ENCODE data around the gene MARS1.

MARS1 gene

GRCh38 chr12:57459055-57459749, 28.7 kb upstream of the MARS1 start (continued):
- TF ChIP-seq ZNF791 (tag by site-specific recombination; IDR thresholded peaks at IDR 0.05) (no peak), PATZ1 (tag by site-specific recombination; IDR thresholded peaks at IDR 0.05) (no peak), TRIM28 (IDR thresholded peaks at IDR 0.05; ENCODE audit: borderline replicate concordance, low read length) (no peak), PRDM1 (tag by site-specific recombination; IDR thresholded peaks at IDR 0.05) (no peak), ZNF248 (tag by site-specific recombination; IDR thresholded peaks at IDR 0.05) (no peak), ZNF19 (tag by site-specific recombination; IDR thresholded peaks at IDR 0.05; ENCODE audit: low read depth) (no peak), SETDB1 (IDR thresholded peaks at IDR 0.05; ENCODE audit: insufficient read length, low read length) (no peak), ZNF747 (tag by site-specific recombination; IDR thresholded peaks at IDR 0.05) (no peak), YY2 (tag by site-specific recombination; IDR thresholded peaks at IDR 0.05) (no peak), ZFHX2 (tag by site-specific recombination; conservative IDR thresholded peaks at IDR 0.05) (no peak), ZNF266 (tag by site-specific recombination; IDR thresholded peaks at IDR 0.05; ENCODE audit: low read depth) (no peak), ZNF354C (tag by site-specific recombination; IDR thresholded peaks at IDR 0.05; ENCODE audit: borderline replicate concordance, low read depth) (no peak), ZNF114 (tag by site-specific recombination; IDR thresholded peaks at IDR 0.05) (no peak), ZSCAN18 (tag by site-specific recombination; IDR thresholded peaks at IDR 0.05) (no peak), ZNF169 (tag by site-specific recombination; IDR thresholded peaks at IDR 0.05) (no peak), MZF1 (tag by site-specific recombination; IDR thresholded peaks at IDR 0.05; ENCODE audit: borderline replicate concordance) (peak; percentile 69; the same call in 1 of the 2 replicates), KLF1 (tag by site-specific recombination; IDR thresholded peaks at IDR 0.05) (peak; percentile 55), ZBTB10 (tag by site-specific recombination; IDR thresholded peaks at IDR 0.05) (peak; percentile 93), ZNF830 (tag by site-specific recombination; IDR thresholded peaks at IDR 0.05; ENCODE audit: low read depth) (no peak), ZSCAN30 (tag by site-specific recombination; IDR thresholded peaks at IDR 0.05) (no peak; the same call in 1 of the 2 replicates), ZNF513 (tag by site-specific recombination; IDR thresholded peaks at IDR 0.05) (no peak; the same call in 1 of the 2 replicates), ZNF610 (tag by site-specific recombination; IDR thresholded peaks at IDR 0.05; ENCODE audit: borderline replicate concordance) (no peak), ZNF112 (tag by site-specific recombination; IDR thresholded peaks at IDR 0.05) (no peak), ZBTB17 (tag by site-specific recombination; IDR thresholded peaks at IDR 0.05) (peak; percentile 96), ZNF280D (tag by site-specific recombination; IDR thresholded peaks at IDR 0.05) (no peak), ZNF16 (tag by site-specific recombination; IDR thresholded peaks at IDR 0.05; ENCODE audit: low read depth) (no peak), ZNF155 (tag by site-specific recombination; IDR thresholded peaks at IDR 0.05) (no peak), ZNF473 (tag by site-specific recombination; IDR thresholded peaks at IDR 0.05) (no peak), SCRT1 (tag by site-specific recombination; IDR thresholded peaks at IDR 0.05; ENCODE audit: borderline replicate concordance) (no peak), ZNF510 (tag by site-specific recombination; IDR thresholded peaks at IDR 0.05; ENCODE audit: insufficient replicate concordance) (no peak), ZNF146 (tag by site-specific recombination; IDR thresholded peaks at IDR 0.05) (no peak)
